Esophagus squamous epithelium (tissue), 5 donors: ENCODE measurements around the gene EEF1G. TPM values are rescaled to one million over a fixed set of nuclear protein-coding genes. Genes with fewer than 3 reads are reported as not detected.
A peak's percentile ranks its signal among the peaks of the same experiment; 100 is the strongest.

Experiments
- DNase-seq: peaks from one replicate; lab custom pipeline; 2025; lab: John Stamatoyannopoulos, UW
- H3K27ac ChIP-seq, 4 donors: fragments of 200-600 bp; sonication (generic); one replicate each; pipeline ENCODE4 v1.5.1; 2016 to 2019; ENCODE audit warnings: mild to moderate bottlenecking in 1 of 4
- H3K27me3 ChIP-seq, 4 donors: fragments of 200-600 bp; sonication (generic); 1 replicate in 3 of 4; 2 replicates in 1 of 4; pipeline versions ENCODE4 v1.5.1 to v1.6.0; 2017 to 2021; ENCODE audit warnings: antibody characterized with exemption in 1 of 4
- H3K36me3 ChIP-seq, 3 donors: fragments of 200-600 bp; sonication (generic); one replicate each; pipeline ENCODE4 v1.5.1; 2016 to 2019
- H3K4me1 ChIP-seq, 3 donors: fragments of 200-600 bp; sonication (generic); one replicate each; pipeline ENCODE4 v1.5.1; 2017 to 2019
- H3K4me3 ChIP-seq, 4 donors: fragments of 200-600 bp; sonication (generic); 1 replicate in 3 of 4; 2 replicates in 1 of 4; pipeline ENCODE4 v1.5.1; 2016 to 2019; ENCODE audit warnings: mild to moderate bottlenecking in 2 of 4, moderate library complexity in 1 of 4
- H3K9me3 ChIP-seq, 3 donors: fragments of 200-600 bp; sonication (generic); one replicate each; pipeline ENCODE4 v1.5.1; 2016 to 2019
- POLR2A ChIP-seq, 4 donors: fragments of 450-650 bp; IDR thresholded peaks; one replicate each; pipeline ENCODE4 v1.6.1; 2017; ENCODE audit warnings: antibody characterized with exemption in 4 of 4, mild to moderate bottlenecking in 4 of 4, moderate library complexity in 3 of 4
- WGBS, 2 donors: methylation state at CpG; one replicate each; pipeline ENCODE4 v1.1.5; 2018; 5-methylcytosine and 5-hydroxymethylcytosine counted together
- intact Hi-C: fragments of 100-400 bp; cut with DNase I; formaldehyde crosslinking; loops from one replicate; pipeline ENCODE4 v1.15.0; 2022
- total RNA-seq, 4 donors: library from RNA; depleted of rRNA; stranded (reverse); fragments of >200 nt; gene quantifications; one replicate each; pipeline ENCODE4 v1.1.0, GENCODE V29; 2016
- TF ChIP-seq, protein P1 (sequence below), 6 experiments: fragments of 450-650 bp in 4 of 6; fragments of 200-600 bp in 2 of 6; sonication (generic) in 2 of 6; IDR thresholded peaks; one replicate each; pipeline ENCODE4 v1.5.1; 2016 to 2019; ENCODE audit warnings: antibody characterized with exemption in 6 of 6, mild to moderate bottlenecking in 4 of 6, moderate library complexity in 4 of 6
- donor health status: DM: yes; HTN: yes; CAD: no.

Gene EEF1G
- total RNA-seq, 4 donors from 2014 or later = 1,144 to 2,095 (median 1,685) TPM

DNA sequence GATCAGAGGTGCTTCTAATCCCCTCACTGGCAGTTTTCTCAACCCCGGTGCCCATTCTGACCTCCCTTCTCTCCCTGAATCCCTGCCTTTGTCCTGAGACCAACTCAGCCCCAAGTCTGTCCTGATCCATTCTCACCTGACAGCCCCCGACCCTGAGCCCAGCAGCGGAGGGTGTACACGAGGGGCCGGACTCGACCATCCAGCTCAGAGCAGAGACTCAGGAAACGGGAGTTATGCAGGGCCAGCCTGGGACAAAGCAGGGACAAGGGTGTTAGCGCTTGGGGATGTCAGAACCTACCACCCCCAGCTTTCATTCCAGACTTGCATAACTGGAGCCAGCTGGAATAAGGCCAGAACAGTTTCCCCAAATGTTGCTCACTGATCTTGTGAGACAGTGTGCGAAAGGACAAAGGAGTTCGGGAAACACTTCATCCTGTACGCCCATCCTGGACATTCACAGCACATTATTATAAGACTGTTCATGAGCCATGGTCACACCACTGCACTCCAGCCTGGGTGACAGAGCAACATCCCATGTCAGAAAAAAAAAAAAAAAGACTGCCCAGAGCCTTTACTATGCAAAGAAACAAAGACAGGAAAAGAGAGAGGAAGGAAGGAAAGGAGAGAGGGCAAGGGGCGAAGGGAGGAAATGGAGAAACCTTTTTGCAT is 3.5 kb upstream of the EEF1G start:
- Histone ChIP-seq H3K36me3 (peaks cover 0 to 73% (median 9%) of the 10 kb centered on the region in 3 donors), H3K4me3 (peak overlapping the region in 1 of 4 donors; percentile 7), H3K27ac (peak overlapping the region; percentile 38 to 96 (median 93)), H3K4me1 (peaks cover 24 to 45% (median 30%) of the 10 kb centered on the region in 3 donors), H3K9me3 (no peaks in the 10 kb centered on the region), H3K27me3 (no peaks in the 10 kb centered on the region)
- TF ChIP-seq, protein P1, sequence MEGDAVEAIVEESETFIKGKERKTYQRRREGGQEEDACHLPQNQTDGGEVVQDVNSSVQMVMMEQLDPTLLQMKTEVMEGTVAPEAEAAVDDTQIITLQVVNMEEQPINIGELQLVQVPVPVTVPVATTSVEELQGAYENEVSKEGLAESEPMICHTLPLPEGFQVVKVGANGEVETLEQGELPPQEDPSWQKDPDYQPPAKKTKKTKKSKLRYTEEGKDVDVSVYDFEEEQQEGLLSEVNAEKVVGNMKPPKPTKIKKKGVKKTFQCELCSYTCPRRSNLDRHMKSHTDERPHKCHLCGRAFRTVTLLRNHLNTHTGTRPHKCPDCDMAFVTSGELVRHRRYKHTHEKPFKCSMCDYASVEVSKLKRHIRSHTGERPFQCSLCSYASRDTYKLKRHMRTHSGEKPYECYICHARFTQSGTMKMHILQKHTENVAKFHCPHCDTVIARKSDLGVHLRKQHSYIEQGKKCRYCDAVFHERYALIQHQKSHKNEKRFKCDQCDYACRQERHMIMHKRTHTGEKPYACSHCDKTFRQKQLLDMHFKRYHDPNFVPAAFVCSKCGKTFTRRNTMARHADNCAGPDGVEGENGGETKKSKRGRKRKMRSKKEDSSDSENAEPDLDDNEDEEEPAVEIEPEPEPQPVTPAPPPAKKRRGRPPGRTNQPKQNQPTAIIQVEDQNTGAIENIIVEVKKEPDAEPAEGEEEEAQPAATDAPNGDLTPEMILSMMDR (IDR thresholded peaks at IDR 0.05) = no peak
- no peak for TF ChIP-seq POLR2A (IDR thresholded peaks at IDR 0.05)
- 64 to 67% methylated on average over 6 to 12 of the region's 12 CpGs for WGBS, 2 donors
- no peak for DNase-seq
- intact Hi-C loops = no loop called here

GRCh38 chr11:62575837-62576236 is 2.1 kb upstream of the EEF1G start:
- Histone ChIP-seq H3K9me3 (no peaks in the 10 kb centered on the region), H3K36me3 (peaks cover 0 to 73% (median 20%) of the 10 kb centered on the region in 3 donors), H3K4me1 (peaks cover 24 to 59% (median 35%) of the 10 kb centered on the region in 3 donors), H3K4me3 (no peak overlapping the region), H3K27me3 (no peaks in the 10 kb centered on the region), H3K27ac (peak overlapping the region in 3 of 4 donors; percentile 92 to 96 (median 94))
- 83 to 100% methylated on average over 2 to 8 of the region's 14 CpGs for whole genome bisulfite sequencing, 2 donors
- intact Hi-C loops = no loop called here
- TF ChIP-seq POLR2A (IDR thresholded peaks at IDR 0.05) = no peak
- TF ChIP-seq, protein P1 (IDR thresholded peaks at IDR 0.05) = no peak
- DNase-seq = no peak

- no peak for TF ChIP-seq POLR2A (IDR thresholded peaks at IDR 0.05)
- TF ChIP-seq, protein P1 (IDR thresholded peaks at IDR 0.05) = no peak
- intact Hi-C loops = no loop called here
- Histone ChIP-seq H3K4me3 (peak overlapping the region; percentile 49 to 89 (median 82)), H3K36me3 (peaks cover 0 to 73% (median 26%) of the 10 kb centered on the region in 3 donors), H3K27ac (peak overlapping the region; percentile 86 to 96 (median 93)), H3K9me3 (no peaks in the 10 kb centered on the region), H3K4me1 (peaks cover 24 to 66% (median 38%) of the 10 kb centered on the region in 3 donors), H3K27me3 (no peaks in the 10 kb centered on the region)
- WGBS, 2 donors = 54 to 58% methylated on average over 13 to 14 of the region's 17 CpGs
- no peak for DNase-seq
Measured at GRCh38 chr11:62575156-62575555, 1.5 kb upstream of the EEF1G start.

DNA sequence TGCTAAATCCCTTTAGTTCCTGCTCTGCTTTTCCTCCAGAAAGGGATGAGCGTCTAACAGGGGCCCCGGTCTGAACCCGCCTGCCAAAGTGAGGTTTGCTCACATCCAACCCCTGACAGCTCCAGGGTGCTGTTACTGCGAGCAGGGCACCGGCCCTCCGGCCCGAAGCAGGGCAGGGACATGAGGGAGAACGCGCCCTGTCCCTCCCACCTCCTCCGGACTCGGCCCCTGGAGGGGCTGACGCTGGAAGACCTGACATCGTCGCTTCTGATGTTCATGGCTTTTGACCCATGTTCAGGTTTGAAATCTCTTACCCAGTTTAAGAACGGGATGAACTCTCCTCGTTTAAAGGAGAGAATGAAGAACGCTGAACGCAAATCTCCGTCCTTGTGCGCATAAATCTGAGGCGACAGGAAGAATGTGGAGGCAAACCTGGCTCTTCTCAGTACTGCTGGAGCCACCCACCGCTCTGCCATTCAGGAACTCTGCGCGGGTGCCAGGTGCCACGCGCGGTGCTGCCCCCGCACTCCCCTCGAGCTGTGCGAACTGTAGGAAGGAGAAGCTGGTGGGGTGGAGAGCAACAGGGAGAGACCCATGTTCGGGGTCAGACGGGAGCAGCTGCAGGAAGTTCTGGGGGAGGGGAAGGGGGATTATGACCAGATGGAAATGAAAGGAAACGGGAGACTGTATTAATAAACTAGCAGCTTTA is 826 bp upstream of the EEF1G start:
- intact Hi-C loops = no loop called here
- no peak for DNase-seq
- peaks cover 0 to 74% (median 30%) of the 10 kb centered on the region in 3 donors for H3K36me3 ChIP-seq
- TF ChIP-seq POLR2A (IDR thresholded peaks at IDR 0.05) = no peak
- TF ChIP-seq, protein P1 (IDR thresholded peaks at IDR 0.05) = no peak
- H3K9me3 ChIP-seq = no peaks in the 10 kb centered on the region
- no peaks in the 10 kb centered on the region for H3K27me3 ChIP-seq
- WGBS, 2 donors = 0 to 2% methylated on average over 19 to 25 of the region's 33 CpGs
- H3K4me3 ChIP-seq = peak overlapping the region; percentile 49 to 89 (median 82)
- H3K27ac ChIP-seq = peak overlapping the region; percentile 86 to 96 (median 93)
- peaks cover 24 to 72% (median 38%) of the 10 kb centered on the region in 3 donors for H3K4me1 ChIP-seq
